ENCODE measurements around the gene P2RY12. TPM values are rescaled to one million over a fixed set of nuclear protein-coding genes. Genes with fewer than 3 reads are reported as not detected.

The P2RY12 gene
- total and polyA plus RNA-seq, 2 donors (not counting 3 experiments of a cell fraction or from before 2014, with no cell fraction given), result not detected

DNA sequence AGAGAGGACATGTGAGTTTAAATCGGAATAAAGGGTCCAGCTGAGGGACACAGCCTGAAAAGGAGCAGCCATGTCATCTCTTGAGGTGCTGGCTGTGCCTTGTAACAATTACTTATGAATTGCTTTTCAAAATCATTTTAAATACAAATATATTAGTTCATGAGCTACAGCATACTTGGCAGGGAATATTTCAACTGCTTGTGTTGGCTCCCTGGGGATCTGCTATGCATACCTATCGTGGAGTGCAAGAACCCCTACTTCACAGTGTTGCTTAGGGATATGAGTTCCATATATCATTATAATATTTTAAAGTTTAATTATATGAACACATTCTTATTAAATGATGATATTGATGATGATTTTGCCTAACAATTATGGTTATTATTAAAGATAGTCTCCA lies 87.1 kb downstream of the P2RY12 start:
- Histone ChIP-seq H3K4me3 (replicated peaks in 1 of 3; ENCODE audit: insufficient read depth in 1 of 3, low read depth in 1 of 3, low read length in 3 of 3) (no peak overlapping the region), H3K79me2 (ENCODE audit: control insufficient read depth, insufficient read depth, low read length) (no peaks in the 10 kb centered on the region), H3K4me1 (ENCODE audit: control insufficient read depth, extremely low read depth, insufficient read depth, low read length) (no peaks in the 10 kb centered on the region), H3K27me3 (ENCODE audit: control insufficient read depth in 2 of 2, insufficient read depth in 2 of 2, low read length in 2 of 2) (peaks cover 3 to 19% of the 10 kb centered on the region in 2 experiments), H3K4me2 (ENCODE audit: insufficient read depth, low read length) (no peak overlapping the region), H4K20me1 (replicated peaks; ENCODE audit: control insufficient read depth, extremely low read depth, insufficient read depth, low read length) (no peaks in the 10 kb centered on the region), H2AFZ (ENCODE audit: low read depth, low read length) (no peak overlapping the region), H3K27ac (ENCODE audit: insufficient read depth, low read depth, low read length) (no peak overlapping the region), H3K9ac (replicated peaks; ENCODE audit: extremely low read depth, insufficient read depth, low read length) (no peak overlapping the region), H3K36me3 (ENCODE audit: control insufficient read depth in 2 of 2, extremely low read depth in 1 of 2, insufficient read depth in 2 of 2, low read length in 2 of 2) (no peaks in the 10 kb centered on the region), H3K9me3 (replicated peaks; ENCODE audit: control insufficient read depth, insufficient read depth, low read length) (no peaks in the 10 kb centered on the region), H3K9me1 (replicated peaks; ENCODE audit: control insufficient read depth, extremely low read depth, insufficient read depth, low read length) (no peaks in the 10 kb centered on the region)
- intact Hi-C loops (cut with micrococcal nuclease) (no loop called here), dilution Hi-C loops (cut with MboI; ENCODE audit: extremely low pct_ligation_motif_present, low sequenced_read_pairs) (no loop called here)
- no TSS peak for BruUV-seq (replicated peaks)
- no peak for TF ChIP-seq MYC (IDR thresholded peaks at IDR 0.05; ENCODE audit: low read depth, low read length)
- TF ChIP-seq, protein P1, sequence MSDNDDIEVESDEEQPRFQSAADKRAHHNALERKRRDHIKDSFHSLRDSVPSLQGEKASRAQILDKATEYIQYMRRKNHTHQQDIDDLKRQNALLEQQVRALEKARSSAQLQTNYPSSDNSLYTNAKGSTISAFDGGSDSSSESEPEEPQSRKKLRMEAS (IDR thresholded peaks at IDR 0.05; ENCODE audit: insufficient read depth, insufficient read length), result no peak
- no peak for FAIRE-seq
- POLR2A ChIA-PET, result no interaction called here
- DNase-seq (ENCODE audit: low read depth, low spot score), result no peak
- CTCF ChIA-PET, result interaction anchor here (0.9 to 2.1 kb wide), 2 partner anchors 8 to 30 kb away, joined by 3 to 4 read pairs; no protein-coding TSS in a partner anchor

- H3K79me2 ChIP-seq (ENCODE audit: control insufficient read depth, insufficient read depth, low read length), result no peaks in the 10 kb centered on the region
- H3K36me3 ChIP-seq (ENCODE audit: control insufficient read depth in 2 of 2, extremely low read depth in 1 of 2, insufficient read depth in 2 of 2, low read length in 2 of 2), result no peaks in the 10 kb centered on the region
- H3K9me1 ChIP-seq (replicated peaks; ENCODE audit: control insufficient read depth, extremely low read depth, insufficient read depth, low read length), result no peaks in the 10 kb centered on the region
- POLR2A ChIA-PET, result no interaction called here
- no peak for FAIRE-seq
- intact Hi-C loops (cut with micrococcal nuclease) (no loop called here), dilution Hi-C loops (cut with MboI; ENCODE audit: extremely low pct_ligation_motif_present, low sequenced_read_pairs) (no loop called here)
- H3K9me3 ChIP-seq (replicated peaks; ENCODE audit: control insufficient read depth, insufficient read depth, low read length), result no peaks in the 10 kb centered on the region
- no peaks in the 10 kb centered on the region for H4K20me1 ChIP-seq (replicated peaks; ENCODE audit: control insufficient read depth, extremely low read depth, insufficient read depth, low read length)
- no peaks in the 10 kb centered on the region for H3K4me1 ChIP-seq (ENCODE audit: control insufficient read depth, extremely low read depth, insufficient read depth, low read length)
- H3K27ac ChIP-seq (ENCODE audit: insufficient read depth, low read depth, low read length), result no peak overlapping the region
- H3K4me2 ChIP-seq (ENCODE audit: insufficient read depth, low read length), result no peak overlapping the region
- H3K27me3 ChIP-seq (ENCODE audit: control insufficient read depth in 2 of 2, insufficient read depth in 2 of 2, low read length in 2 of 2), result peaks cover 3 to 19% of the 10 kb centered on the region in 2 experiments
- TF ChIP-seq FOS (IDR thresholded peaks at IDR 0.05; ENCODE audit: borderline replicate concordance, insufficient read depth, low read length) (no peak), POLR2A (IDR thresholded peaks at IDR 0.05; ENCODE audit: low read depth, low read length) (no peak), GATA2 (IDR thresholded peaks at IDR 0.05; ENCODE audit: insufficient read depth, insufficient read length, low read depth, low read length) (no peak), CTCF (IDR thresholded peaks at IDR 0.05; ENCODE audit: extremely low read depth in 1 of 2, insufficient read depth in 1 of 2, low read depth in 1 of 2, low read length in 2 of 2) (no peak), MYC (IDR thresholded peaks at IDR 0.05; ENCODE audit: low read depth, low read length) (no peak), JUN (IDR thresholded peaks at IDR 0.05; ENCODE audit: borderline replicate concordance, insufficient read depth, insufficient read length, low read depth) (no peak), POLR2AphosphoS5 (IDR thresholded peaks at IDR 0.05; ENCODE audit: insufficient read depth, low read depth, low read length) (no peak), EZH2 (IDR thresholded peaks at IDR 0.05; ENCODE audit: borderline replicate concordance, low read depth, low read length, severe bottlenecking) (no peak)
- H3K9ac ChIP-seq (replicated peaks; ENCODE audit: extremely low read depth, insufficient read depth, low read length), result no peak overlapping the region
- no TSS peak for BruUV-seq (replicated peaks)
- no peak overlapping the region for H2AFZ ChIP-seq (ENCODE audit: low read depth, low read length)
- H3K4me3 ChIP-seq (replicated peaks in 1 of 3; ENCODE audit: insufficient read depth in 1 of 3, low read depth in 1 of 3, low read length in 3 of 3), result no peak overlapping the region
- CTCF ChIA-PET, result no interaction called here
- DNase-seq (ENCODE audit: low read depth, low spot score), result no peak
Observed at GRCh38 chr3:151296226-151296625, 88.3 kb downstream of the P2RY12 start.
